ENCODE measurements around the gene SUGP1. TPM values are rescaled to one million over a fixed set of nuclear protein-coding genes. Genes with fewer than 3 reads are reported as not detected.

SUGP1 gene
- total and polyA plus RNA-seq, 2 donors from 2014 or later: 34.7 to 53.1 TPM

DNA sequence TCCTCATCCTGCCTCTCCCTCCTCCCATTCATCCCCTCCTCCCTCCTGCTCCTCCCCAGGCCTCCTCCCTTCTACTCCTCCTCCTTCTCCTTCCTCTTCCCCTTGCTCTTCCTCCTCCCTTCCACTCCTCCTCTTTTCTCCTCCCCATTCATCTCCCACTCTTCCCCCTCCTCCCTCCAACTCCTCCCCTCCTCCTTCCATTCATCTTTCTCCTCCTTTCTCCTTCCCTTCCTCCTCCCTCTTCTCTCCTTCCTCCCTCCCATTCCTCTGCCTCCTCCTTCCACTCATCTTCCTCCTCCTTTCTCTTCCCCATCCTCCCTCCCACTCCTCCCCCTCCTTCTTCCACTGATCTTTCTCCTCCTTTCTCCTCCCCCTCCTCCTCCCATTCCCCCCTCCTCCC lies 80.6 kb downstream of the SUGP1 start:
- FAIRE-seq (no peak), DNase-seq (no peak)
- Histone ChIP-seq H3K27me3 (ENCODE audit: control insufficient read depth, insufficient read depth, low read length) (no peaks in the 10 kb centered on the region), H3K36me3 (ENCODE audit: control insufficient read depth in 2 of 3, insufficient read depth in 3 of 3, low read length in 3 of 3) (no peaks in the 10 kb centered on the region), H3K9me3 (ENCODE audit: control insufficient read depth in 2 of 3, insufficient read depth in 1 of 3, low read length in 3 of 3) (peaks cover 0 to 3% (median 2%) of the 10 kb centered on the region in 3 donors), H3K9ac (ENCODE audit: low read length in 3 of 3) (no peak overlapping the region), H3K4me1 (ENCODE audit: control insufficient read depth in 2 of 3, insufficient read depth in 2 of 3, low read depth in 1 of 3, low read length in 3 of 3) (no peaks in the 10 kb centered on the region), H3K27ac (ENCODE audit: low read depth in 2 of 2, low read length in 2 of 2) (no peak overlapping the region), H3K4me3 (ENCODE audit: low read length in 3 of 3) (no peak overlapping the region)
- intact Hi-C loops (cut with DNase I): no loop called here
- TF ChIP-seq, protein P1, sequence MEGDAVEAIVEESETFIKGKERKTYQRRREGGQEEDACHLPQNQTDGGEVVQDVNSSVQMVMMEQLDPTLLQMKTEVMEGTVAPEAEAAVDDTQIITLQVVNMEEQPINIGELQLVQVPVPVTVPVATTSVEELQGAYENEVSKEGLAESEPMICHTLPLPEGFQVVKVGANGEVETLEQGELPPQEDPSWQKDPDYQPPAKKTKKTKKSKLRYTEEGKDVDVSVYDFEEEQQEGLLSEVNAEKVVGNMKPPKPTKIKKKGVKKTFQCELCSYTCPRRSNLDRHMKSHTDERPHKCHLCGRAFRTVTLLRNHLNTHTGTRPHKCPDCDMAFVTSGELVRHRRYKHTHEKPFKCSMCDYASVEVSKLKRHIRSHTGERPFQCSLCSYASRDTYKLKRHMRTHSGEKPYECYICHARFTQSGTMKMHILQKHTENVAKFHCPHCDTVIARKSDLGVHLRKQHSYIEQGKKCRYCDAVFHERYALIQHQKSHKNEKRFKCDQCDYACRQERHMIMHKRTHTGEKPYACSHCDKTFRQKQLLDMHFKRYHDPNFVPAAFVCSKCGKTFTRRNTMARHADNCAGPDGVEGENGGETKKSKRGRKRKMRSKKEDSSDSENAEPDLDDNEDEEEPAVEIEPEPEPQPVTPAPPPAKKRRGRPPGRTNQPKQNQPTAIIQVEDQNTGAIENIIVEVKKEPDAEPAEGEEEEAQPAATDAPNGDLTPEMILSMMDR (IDR thresholded peaks at IDR 0.05; ENCODE audit: borderline replicate concordance, extremely low read depth, insufficient read depth): no peak

DNA sequence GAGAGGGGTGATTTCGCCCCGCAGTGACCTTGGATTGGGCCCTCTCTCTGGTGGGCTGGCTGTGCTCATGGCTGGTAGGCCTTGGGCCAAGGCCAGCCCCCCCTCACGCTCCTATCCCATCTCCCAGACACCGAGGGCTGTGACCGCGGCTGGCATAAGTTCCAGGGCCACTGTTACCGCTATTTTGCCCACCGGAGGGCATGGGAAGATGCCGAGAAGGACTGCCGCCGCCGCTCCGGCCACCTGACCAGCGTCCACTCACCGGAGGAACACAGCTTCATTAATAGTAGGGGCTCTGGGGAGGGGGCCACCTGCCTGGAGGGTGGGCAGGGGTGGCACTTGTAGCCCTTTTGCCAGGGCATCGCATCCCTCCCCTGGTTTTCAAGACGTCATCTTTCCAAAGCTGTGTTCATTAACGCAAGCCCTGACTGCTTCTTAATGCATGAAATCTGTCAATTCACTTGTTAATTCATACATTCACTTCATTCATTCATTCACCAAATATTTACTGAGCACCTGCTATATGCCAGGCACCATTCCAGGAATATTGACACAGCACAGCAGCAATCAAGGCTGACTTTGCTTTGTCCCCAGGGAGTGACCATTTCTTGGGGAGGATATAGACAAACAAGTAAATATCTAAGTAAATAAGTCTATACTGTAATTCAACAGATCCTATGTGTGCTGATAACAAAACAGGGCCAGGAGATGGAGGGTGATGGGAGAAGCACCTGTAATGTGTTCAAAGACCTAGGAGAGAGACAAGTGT lies 82.0 kb downstream of the SUGP1 start:
- H3K36me3 ChIP-seq (ENCODE audit: control insufficient read depth in 2 of 3, insufficient read depth in 3 of 3, low read length in 3 of 3): no peaks in the 10 kb centered on the region
- no peak overlapping the region for H3K9ac ChIP-seq (ENCODE audit: low read length in 3 of 3)
- H3K27me3 ChIP-seq (ENCODE audit: control insufficient read depth, insufficient read depth, low read length): no peaks in the 10 kb centered on the region
- peaks cover 0 to 15% (median 4%) of the 10 kb centered on the region in 3 donors for H3K9me3 ChIP-seq (ENCODE audit: control insufficient read depth in 2 of 3, insufficient read depth in 1 of 3, low read length in 3 of 3)
- no peaks in the 10 kb centered on the region for H3K4me1 ChIP-seq (ENCODE audit: control insufficient read depth in 2 of 3, insufficient read depth in 2 of 3, low read depth in 1 of 3, low read length in 3 of 3)
- no peak overlapping the region for H3K4me3 ChIP-seq (ENCODE audit: low read length in 3 of 3)
- FAIRE-seq: no peak
- intact Hi-C loops (cut with DNase I): no loop called here
- no peak for DNase-seq
- TF ChIP-seq, protein P1 (IDR thresholded peaks at IDR 0.05; ENCODE audit: borderline replicate concordance, extremely low read depth, insufficient read depth): no peak
- no peak overlapping the region for H3K27ac ChIP-seq (ENCODE audit: low read depth in 2 of 2, low read length in 2 of 2)

DNA sequence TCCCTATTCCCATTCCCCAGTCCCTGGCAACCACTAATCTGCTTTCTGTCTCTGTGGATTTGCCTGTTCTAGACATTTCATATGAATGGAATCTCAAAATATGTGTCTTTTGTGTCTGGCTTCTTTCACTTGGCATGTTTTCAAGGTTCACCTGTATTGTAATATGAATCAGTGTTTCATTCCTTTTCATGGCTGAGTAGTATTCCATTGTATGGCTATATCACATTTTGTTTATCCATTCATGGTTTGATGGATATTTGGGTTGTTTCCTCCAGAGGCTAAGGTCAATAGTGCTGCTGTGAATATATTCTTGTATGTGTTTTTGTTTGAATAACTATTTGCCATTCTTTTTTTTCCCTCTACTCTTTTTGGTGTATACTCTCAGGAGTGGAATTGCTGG lies 84.1 kb downstream of the SUGP1 start:
- FAIRE-seq: no peak
- TF ChIP-seq, protein P1 (IDR thresholded peaks at IDR 0.05; ENCODE audit: borderline replicate concordance, extremely low read depth, insufficient read depth): no peak
- Histone ChIP-seq H3K4me1 (ENCODE audit: control insufficient read depth in 2 of 3, insufficient read depth in 2 of 3, low read depth in 1 of 3, low read length in 3 of 3) (no peaks in the 10 kb centered on the region), H3K27me3 (ENCODE audit: control insufficient read depth, insufficient read depth, low read length) (no peaks in the 10 kb centered on the region), H3K4me3 (ENCODE audit: low read length in 3 of 3) (no peak overlapping the region), H3K36me3 (ENCODE audit: control insufficient read depth in 2 of 3, insufficient read depth in 3 of 3, low read length in 3 of 3) (no peaks in the 10 kb centered on the region), H3K9ac (ENCODE audit: low read length in 3 of 3) (no peak overlapping the region), H3K27ac (ENCODE audit: low read depth in 2 of 2, low read length in 2 of 2) (no peak overlapping the region), H3K9me3 (ENCODE audit: control insufficient read depth in 2 of 3, insufficient read depth in 1 of 3, low read length in 3 of 3) (peaks cover 0 to 15% (median 4%) of the 10 kb centered on the region in 3 donors)
- intact Hi-C loops (cut with DNase I): no loop called here
- DNase-seq: no peak

Data from kidney (tissue), 14 donors.